ENCODE results near the gene GFOD1. TPM values are rescaled to one million over a fixed set of nuclear protein-coding genes. Genes with fewer than 3 reads are reported as not detected.
"Not testable (repeated sequence)": the region's sequence is repeated elsewhere in the genome, so short reads cannot be mapped to it uniquely, and the experiment has no call there.

The GFOD1 gene
- total and polyA plus RNA-seq, 2 of the 4 experiments (the other 2 are of a cell fraction), result 1.8 to 3.4 TPM

GRCh38 chr6:13511141-13511571 lies 23.8 kb upstream of the GFOD1 start:
- H3K9me1 ChIP-seq (ENCODE audit: insufficient read depth, low read length); H3K36me3 ChIP-seq (ENCODE audit: control insufficient read depth, insufficient read depth, low read length); H3K4me3 ChIP-seq (ENCODE audit: insufficient read depth, low read depth, low read length); H3K4me1 ChIP-seq (ENCODE audit: control insufficient read depth, insufficient read depth, low read length); H2BK15ac ChIP-seq (ENCODE audit: low read depth, low read length); H3K23ac ChIP-seq (ENCODE audit: low read depth, low read length); H4K5ac ChIP-seq (ENCODE audit: low read depth, low read length); H4K8ac ChIP-seq (ENCODE audit: low read depth in 2 of 2, low read length in 2 of 2); DNase-seq; BruUV-seq (replicated peaks); H3K27ac ChIP-seq (ENCODE audit: insufficient read depth, low read length); H2BK120ac ChIP-seq (ENCODE audit: low read depth, low read length); H3K27me3 ChIP-seq (ENCODE audit: control insufficient read depth, insufficient read depth, low read length); H2AK5ac ChIP-seq (ENCODE audit: low read depth, low read length); CTCF ChIA-PET; H3K4me2 ChIP-seq (ENCODE audit: low read depth, low read length); ATAC-seq (ENCODE audit: low read depth); H3K9ac ChIP-seq (ENCODE audit: low read depth, low read length); intact Hi-C loops (cut with micrococcal nuclease); H3K9me3 ChIP-seq (ENCODE audit: control insufficient read depth, insufficient read depth, low read length); POLR2A ChIA-PET (ENCODE audit: unreplicated experiment); H3K4ac ChIP-seq (ENCODE audit: low read depth, low read length); in situ Hi-C loops (cut with MboI; ENCODE audit: low sequenced_read_pairs); H2AK9ac ChIP-seq (replicated peaks; ENCODE audit: low read depth, low read length, poor library complexity); H3K14ac ChIP-seq (replicated peaks; ENCODE audit: low read depth, low read length); H2AFZ ChIP-seq (replicated peaks; ENCODE audit: low read length, poor library complexity); H3K18ac ChIP-seq (ENCODE audit: low read depth, low read length); H2BK20ac ChIP-seq (ENCODE audit: low read depth, low read length); H3K79me1 ChIP-seq (ENCODE audit: low read depth in 1 of 2, low read length in 2 of 2); H2BK5ac ChIP-seq (ENCODE audit: low read depth, low read length, poor library complexity, severe bottlenecking); H4K20me1 ChIP-seq (ENCODE audit: insufficient read depth, low read length); H3K56ac ChIP-seq (ENCODE audit: extremely low read depth, insufficient read depth, low read length); dilution Hi-C loops (cut with HindIII; ENCODE audit: low sequenced_read_pairs, unreplicated experiment); H4K91ac ChIP-seq (ENCODE audit: insufficient read depth, low read depth, low read length): not testable (repeated sequence)
- WGBS, 2 experiments (ENCODE audit: extremely low coverage in 2 of 2, insufficient read length in 1 of 2), result 89% methylated on average over 12 of the region's 37 CpGs; no CpG with 5 or more reads in 1 of the 2 experiments

- H3K79me1 ChIP-seq (ENCODE audit: low read depth in 1 of 2, low read length in 2 of 2); H3K36me3 ChIP-seq (ENCODE audit: control insufficient read depth, insufficient read depth, low read length); H4K20me1 ChIP-seq (ENCODE audit: insufficient read depth, low read length); H4K91ac ChIP-seq (ENCODE audit: insufficient read depth, low read depth, low read length); H4K8ac ChIP-seq (ENCODE audit: low read depth in 2 of 2, low read length in 2 of 2); H2BK15ac ChIP-seq (ENCODE audit: low read depth, low read length); H2BK5ac ChIP-seq (ENCODE audit: low read depth, low read length, poor library complexity, severe bottlenecking); H3K14ac ChIP-seq (replicated peaks; ENCODE audit: low read depth, low read length); H2AK9ac ChIP-seq (replicated peaks; ENCODE audit: low read depth, low read length, poor library complexity); DNase-seq; H2AK5ac ChIP-seq (ENCODE audit: low read depth, low read length); H3K9me1 ChIP-seq (ENCODE audit: insufficient read depth, low read length); H3K9me3 ChIP-seq (ENCODE audit: control insufficient read depth, insufficient read depth, low read length); H3K18ac ChIP-seq (ENCODE audit: low read depth, low read length); H2BK20ac ChIP-seq (ENCODE audit: low read depth, low read length); POLR2A ChIA-PET (ENCODE audit: unreplicated experiment); CTCF ChIA-PET; H3K27me3 ChIP-seq (ENCODE audit: control insufficient read depth, insufficient read depth, low read length); ATAC-seq (ENCODE audit: low read depth); H3K4me3 ChIP-seq (ENCODE audit: insufficient read depth, low read depth, low read length); H3K4me2 ChIP-seq (ENCODE audit: low read depth, low read length); H3K23ac ChIP-seq (ENCODE audit: low read depth, low read length); intact Hi-C loops (cut with micrococcal nuclease); H2AFZ ChIP-seq (replicated peaks; ENCODE audit: low read length, poor library complexity); H4K5ac ChIP-seq (ENCODE audit: low read depth, low read length); H3K4ac ChIP-seq (ENCODE audit: low read depth, low read length); BruUV-seq (replicated peaks); H3K9ac ChIP-seq (ENCODE audit: low read depth, low read length); H3K56ac ChIP-seq (ENCODE audit: extremely low read depth, insufficient read depth, low read length); H3K4me1 ChIP-seq (ENCODE audit: control insufficient read depth, insufficient read depth, low read length); H2BK120ac ChIP-seq (ENCODE audit: low read depth, low read length); H3K27ac ChIP-seq (ENCODE audit: insufficient read depth, low read length); in situ Hi-C loops (cut with MboI; ENCODE audit: low sequenced_read_pairs); dilution Hi-C loops (cut with HindIII; ENCODE audit: low sequenced_read_pairs, unreplicated experiment): not testable (repeated sequence)
- 100% methylated on average over 1 of the region's 1 CpG; no CpG with 5 or more reads in 1 of the 2 experiments for WGBS, 2 experiments (ENCODE audit: extremely low coverage in 2 of 2, insufficient read length in 1 of 2)
These were observed 23.0 kb upstream of the GFOD1 start for GRCh38 chr6:13510433-13510832.
